Astrocyte (in vitro differentiated cells and primary cell): ENCODE measurements around the gene ARMC7.

Experiments
- CTCF ChIP-seq: IDR thresholded peaks from 2 replicates; pipeline ENCODE4 v1.5.1; 2011; ENCODE audit warnings: low read depth, mild to moderate bottlenecking, inconsistent platforms, low read length, moderate library complexity; ENCODE audit not compliant: insufficient read depth
- EZH2 ChIP-seq: IDR thresholded peaks from 2 replicates; pipeline ENCODE4 v1.6.1; 2012; ENCODE audit warnings: mild to moderate bottlenecking, low read length, inconsistent platforms; ENCODE audit not compliant: insufficient read depth

DNA sequence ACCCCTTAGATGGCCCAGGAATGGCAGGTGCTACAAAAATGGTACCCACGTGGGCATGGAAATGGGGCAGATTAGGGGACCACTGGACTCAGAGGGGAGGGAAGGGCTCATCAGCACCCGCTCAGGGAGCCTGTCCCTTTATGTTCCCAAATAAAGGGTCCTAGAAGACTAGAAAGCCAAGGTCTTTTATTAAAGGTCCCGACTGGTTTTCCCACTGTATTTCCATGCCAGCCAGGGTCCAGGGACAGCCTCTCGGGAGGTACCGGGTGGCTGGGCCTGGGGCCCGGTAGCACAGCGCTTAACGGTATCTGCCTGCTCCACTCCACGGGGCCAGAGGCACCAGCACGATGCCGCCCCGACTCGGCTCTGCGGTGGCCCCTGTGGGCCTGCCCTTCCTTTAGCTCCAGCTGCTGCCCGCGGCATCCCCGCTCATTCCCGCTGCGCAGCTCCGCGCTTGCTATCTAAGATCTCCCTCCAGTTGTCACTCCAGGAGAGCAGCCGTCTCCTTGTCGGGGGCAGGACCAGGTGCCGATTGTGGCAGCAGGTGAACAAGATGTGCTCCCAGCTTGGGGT lies 20.4 kb downstream of the ARMC7 start:
- TF ChIP-seq CTCF (no peak), EZH2 (no peak)
